Measurements from ENCODE around the gene PTPRN2. TPM values are rescaled to one million over a fixed set of nuclear protein-coding genes. Genes with fewer than 3 reads are reported as not detected.
A peak's percentile ranks its signal among the peaks of the same experiment; 100 is the strongest.

Gene PTPRN2
- total and polyA plus RNA-seq, 2 of the 13 experiments (the other 11 are each of a cell fraction or from before 2014, with no cell fraction given): 2.5 to 24.2 TPM

DNA sequence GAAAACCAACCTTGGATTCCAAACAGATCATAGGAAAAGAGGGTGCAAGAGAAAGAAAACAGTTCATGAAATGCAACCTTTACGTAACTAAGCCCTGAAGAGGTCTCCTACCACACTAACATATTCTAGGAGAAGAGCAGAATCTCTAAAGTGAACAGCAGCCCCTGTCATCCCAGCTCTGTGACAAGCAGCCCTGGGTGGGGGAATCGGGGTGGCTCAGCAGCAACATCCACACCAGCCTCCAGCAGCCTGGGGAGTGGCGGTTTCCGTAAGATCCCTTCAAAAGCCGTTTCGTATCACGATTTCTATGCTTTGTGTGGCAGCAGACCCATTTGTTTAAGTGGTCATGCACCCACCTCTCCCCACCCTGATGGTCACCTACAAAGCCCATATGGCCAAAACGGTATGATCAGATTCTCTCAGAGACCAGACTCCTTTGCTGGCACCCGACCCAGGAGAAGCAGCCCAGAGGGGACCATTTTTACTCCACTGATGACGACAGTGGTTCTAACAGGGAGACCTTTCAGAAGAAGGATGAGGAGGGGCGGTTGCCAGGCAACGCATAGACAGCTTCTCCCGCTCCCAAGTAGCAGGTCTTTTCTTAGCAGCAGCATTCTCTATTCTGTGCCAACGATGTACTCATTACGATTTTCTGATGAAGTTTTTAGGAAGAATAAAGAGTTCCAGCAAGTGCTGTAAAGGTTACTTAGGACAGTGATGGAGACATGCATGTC lies 950.2 kb downstream of the PTPRN2 start (continued):
- TF ChIP-seq, protein P1, sequence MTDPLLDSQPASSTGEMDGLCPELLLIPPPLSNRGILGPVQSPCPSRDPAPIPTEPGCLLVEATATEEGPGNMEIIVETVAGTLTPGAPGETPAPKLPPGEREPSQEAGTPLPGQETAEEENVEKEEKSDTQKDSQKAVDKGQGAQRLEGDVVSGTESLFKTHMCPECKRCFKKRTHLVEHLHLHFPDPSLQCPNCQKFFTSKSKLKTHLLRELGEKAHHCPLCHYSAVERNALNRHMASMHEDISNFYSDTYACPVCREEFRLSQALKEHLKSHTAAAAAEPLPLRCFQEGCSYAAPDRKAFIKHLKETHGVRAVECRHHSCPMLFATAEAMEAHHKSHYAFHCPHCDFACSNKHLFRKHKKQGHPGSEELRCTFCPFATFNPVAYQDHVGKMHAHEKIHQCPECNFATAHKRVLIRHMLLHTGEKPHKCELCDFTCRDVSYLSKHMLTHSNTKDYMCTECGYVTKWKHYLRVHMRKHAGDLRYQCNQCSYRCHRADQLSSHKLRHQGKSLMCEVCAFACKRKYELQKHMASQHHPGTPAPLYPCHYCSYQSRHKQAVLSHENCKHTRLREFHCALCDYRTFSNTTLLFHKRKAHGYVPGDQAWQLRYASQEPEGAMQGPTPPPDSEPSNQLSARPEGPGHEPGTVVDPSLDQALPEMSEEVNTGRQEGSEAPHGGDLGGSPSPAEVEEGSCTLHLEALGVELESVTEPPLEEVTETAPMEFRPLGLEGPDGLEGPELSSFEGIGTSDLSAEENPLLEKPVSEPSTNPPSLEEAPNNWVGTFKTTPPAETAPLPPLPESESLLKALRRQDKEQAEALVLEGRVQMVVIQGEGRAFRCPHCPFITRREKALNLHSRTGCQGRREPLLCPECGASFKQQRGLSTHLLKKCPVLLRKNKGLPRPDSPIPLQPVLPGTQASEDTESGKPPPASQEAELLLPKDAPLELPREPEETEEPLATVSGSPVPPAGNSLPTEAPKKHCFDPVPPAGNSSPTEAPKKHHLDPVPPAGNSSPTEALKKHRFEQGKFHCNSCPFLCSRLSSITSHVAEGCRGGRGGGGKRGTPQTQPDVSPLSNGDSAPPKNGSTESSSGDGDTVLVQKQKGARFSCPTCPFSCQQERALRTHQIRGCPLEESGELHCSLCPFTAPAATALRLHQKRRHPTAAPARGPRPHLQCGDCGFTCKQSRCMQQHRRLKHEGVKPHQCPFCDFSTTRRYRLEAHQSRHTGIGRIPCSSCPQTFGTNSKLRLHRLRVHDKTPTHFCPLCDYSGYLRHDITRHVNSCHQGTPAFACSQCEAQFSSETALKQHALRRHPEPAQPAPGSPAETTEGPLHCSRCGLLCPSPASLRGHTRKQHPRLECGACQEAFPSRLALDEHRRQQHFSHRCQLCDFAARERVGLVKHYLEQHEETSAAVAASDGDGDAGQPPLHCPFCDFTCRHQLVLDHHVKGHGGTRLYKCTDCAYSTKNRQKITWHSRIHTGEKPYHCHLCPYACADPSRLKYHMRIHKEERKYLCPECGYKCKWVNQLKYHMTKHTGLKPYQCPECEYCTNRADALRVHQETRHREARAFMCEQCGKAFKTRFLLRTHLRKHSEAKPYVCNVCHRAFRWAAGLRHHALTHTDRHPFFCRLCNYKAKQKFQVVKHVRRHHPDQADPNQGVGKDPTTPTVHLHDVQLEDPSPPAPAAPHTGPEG (CRISPR knock-in tag; IDR thresholded peaks at IDR 0.05): no peak

- no peak for DNase-seq (ENCODE audit: low spot score)
- no peak overlapping the region for H3K4me3 ChIP-seq (replicated peaks in 1 of 3; ENCODE audit: insufficient read depth in 1 of 3, low read depth in 2 of 3, low read length in 3 of 3)
- whole genome bisulfite sequencing (ENCODE audit: low lambda C conversion rate): 16% methylated on average over 1 of the region's 1 CpG
- H3K27me3 ChIP-seq (ENCODE audit: control insufficient read depth in 1 of 2, insufficient read depth in 2 of 2, low read length in 2 of 2): peaks cover 0 to 47% of the 10 kb centered on the region in 2 experiments
- ATAC-seq: no peak
- H2AFZ ChIP-seq (ENCODE audit: low read length): no peak overlapping the region
- BruUV-seq (replicated peaks): no TSS peak
- H3K79me2 ChIP-seq (ENCODE audit: insufficient read depth, low read length): no peaks in the 10 kb centered on the region
- H3K27ac ChIP-seq (ENCODE audit: extremely low read length, insufficient read depth, low read length): no peak overlapping the region
- in situ Hi-C loops (cut with HindIII; ENCODE audit: extremely low pct_ligation_motif_present, low pct_unique_long_range_greater_than_20kb) (no loop called here), intact Hi-C loops (cut with micrococcal nuclease; ENCODE audit: unreplicated experiment) (no loop called here)
- peaks cover 15% of the 10 kb centered on the region for H3K9me3 ChIP-seq (ENCODE audit: low read length)
- no peaks in the 10 kb centered on the region for H3K36me3 ChIP-seq (replicated peaks in 1 of 2; ENCODE audit: control insufficient read depth in 1 of 2, insufficient read depth in 2 of 2, low read length in 2 of 2)
- H3K9ac ChIP-seq (ENCODE audit: insufficient read depth, low read depth, low read length): no peak overlapping the region
- TF ChIP-seq CEBPB (IDR thresholded peaks at IDR 0.05; ENCODE audit: borderline replicate concordance, low read depth, low read length) (peak; percentile 52; the same call in 1 of the 2 replicates), U2AF1 (optimal IDR thresholded peaks at IDR 0.05; ENCODE audit: low read depth, low read length) (no peak)
- H3K4me2 ChIP-seq (ENCODE audit: low read depth, low read length): no peak overlapping the region
- POLR2A ChIA-PET: no interaction called here
- no peaks in the 10 kb centered on the region for H3K4me1 ChIP-seq (ENCODE audit: insufficient read depth, low read length)
- FAIRE-seq: no peak
- no peaks in the 10 kb centered on the region; the same call in 1 of the 2 replicates for H4K20me1 ChIP-seq (ENCODE audit: insufficient read depth, low read length)
- CTCF ChIA-PET (ENCODE audit: low intra/inter-chr PET ratio, low total read pairs): no interaction called here
Measured at GRCh38 chr7:157635669-157636068, 952.0 kb downstream of the PTPRN2 start.
